VCaP (cell line): ENCODE data around the gene KRT73.
A peak's percentile ranks its signal among the peaks of the same experiment; 100 is the strongest.

ENCODE experiments used
- H3K27ac ChIP-seq: fragments of 450-650 bp; 2 replicates; pipeline ENCODE4 v1.5.1; 2017
- TF ChIP-seq, protein P1 (sequence below): fragments of 450-650 bp; conservative IDR thresholded peaks from 2 replicates; pipeline ENCODE4 v1.5.1; 2017; ENCODE audit warnings: mild to moderate bottlenecking, moderate library complexity

Gene KRT73

DNA sequence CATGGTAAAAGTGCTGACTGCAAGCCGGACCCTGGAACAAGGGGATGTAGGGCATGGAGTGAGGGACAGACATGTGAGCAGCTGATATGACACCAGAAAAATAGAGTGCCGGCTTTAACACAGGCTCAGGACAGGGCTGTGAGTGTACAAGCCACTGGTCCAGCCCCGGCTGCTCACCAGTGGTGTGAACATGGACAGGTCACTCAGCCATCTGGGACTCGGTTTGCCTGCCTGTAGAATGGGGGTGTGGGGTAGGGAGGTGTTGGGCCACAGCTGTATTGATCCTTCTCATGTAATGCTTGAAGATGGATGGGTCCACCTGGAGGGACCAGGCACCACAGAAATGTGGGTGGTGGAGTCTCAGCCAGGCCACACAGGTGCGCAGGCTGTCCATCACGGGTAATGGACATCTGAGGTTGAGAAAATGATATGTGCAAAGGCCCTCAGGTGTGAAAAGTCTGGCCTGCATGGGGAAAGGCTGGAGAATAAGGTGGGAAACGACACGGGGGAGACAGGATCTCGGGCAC is 34.1 kb downstream of the KRT73 start:
- H3K27ac ChIP-seq = peak overlapping the region; percentile 29; the same call in 1 of the 2 replicates
- TF ChIP-seq, protein P1, sequence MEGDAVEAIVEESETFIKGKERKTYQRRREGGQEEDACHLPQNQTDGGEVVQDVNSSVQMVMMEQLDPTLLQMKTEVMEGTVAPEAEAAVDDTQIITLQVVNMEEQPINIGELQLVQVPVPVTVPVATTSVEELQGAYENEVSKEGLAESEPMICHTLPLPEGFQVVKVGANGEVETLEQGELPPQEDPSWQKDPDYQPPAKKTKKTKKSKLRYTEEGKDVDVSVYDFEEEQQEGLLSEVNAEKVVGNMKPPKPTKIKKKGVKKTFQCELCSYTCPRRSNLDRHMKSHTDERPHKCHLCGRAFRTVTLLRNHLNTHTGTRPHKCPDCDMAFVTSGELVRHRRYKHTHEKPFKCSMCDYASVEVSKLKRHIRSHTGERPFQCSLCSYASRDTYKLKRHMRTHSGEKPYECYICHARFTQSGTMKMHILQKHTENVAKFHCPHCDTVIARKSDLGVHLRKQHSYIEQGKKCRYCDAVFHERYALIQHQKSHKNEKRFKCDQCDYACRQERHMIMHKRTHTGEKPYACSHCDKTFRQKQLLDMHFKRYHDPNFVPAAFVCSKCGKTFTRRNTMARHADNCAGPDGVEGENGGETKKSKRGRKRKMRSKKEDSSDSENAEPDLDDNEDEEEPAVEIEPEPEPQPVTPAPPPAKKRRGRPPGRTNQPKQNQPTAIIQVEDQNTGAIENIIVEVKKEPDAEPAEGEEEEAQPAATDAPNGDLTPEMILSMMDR = no peak

DNA sequence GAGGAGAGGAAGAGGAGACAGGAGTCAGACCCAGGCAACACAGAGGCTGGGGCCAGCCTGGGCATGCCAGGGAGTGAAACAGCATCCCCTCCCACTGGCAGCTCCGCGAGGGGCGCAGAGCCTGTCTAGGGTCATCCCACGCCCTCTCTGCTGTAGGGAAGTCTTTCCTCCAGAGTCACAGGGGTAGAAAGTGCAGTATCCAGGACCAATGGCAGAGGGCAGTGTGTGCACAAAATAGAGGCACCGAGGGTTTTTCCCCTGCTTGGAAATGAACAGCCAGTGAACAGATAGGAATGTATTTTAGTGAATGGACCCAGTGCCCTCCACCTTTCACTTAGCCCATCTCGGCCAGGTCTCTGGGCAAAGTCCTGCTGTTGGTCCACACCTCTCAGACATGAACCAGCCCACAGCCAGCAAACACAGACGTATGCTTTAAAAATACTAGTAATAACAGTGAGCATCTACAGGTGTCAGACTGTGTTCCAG is 35.3 kb downstream of the KRT73 start:
- TF ChIP-seq, protein P1 = peak; percentile 89
- H3K27ac ChIP-seq = peak overlapping the region; percentile 29; the same call in 1 of the 2 replicates

DNA sequence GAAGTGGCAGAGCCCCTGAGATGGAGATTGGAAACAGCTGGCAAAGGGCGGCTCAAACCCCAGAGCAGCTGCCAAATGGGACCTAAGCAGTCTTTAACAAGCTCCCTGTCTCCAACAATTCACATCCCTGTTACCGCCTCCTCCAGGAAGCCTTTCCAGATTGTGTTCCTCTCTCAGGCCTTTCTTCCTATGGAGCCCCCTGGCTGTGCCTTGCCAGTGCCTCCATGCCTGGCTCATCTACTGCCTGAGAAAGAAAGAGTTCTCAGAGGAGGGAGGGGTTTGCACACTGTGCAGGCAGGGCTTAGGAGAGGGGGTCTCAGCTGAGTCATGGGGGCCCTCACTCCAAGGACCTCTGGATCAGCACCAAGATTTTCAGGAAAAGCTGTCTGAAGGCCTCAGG is 35.9 kb downstream of the KRT73 start:
- no peak overlapping the region for H3K27ac ChIP-seq
- TF ChIP-seq, protein P1 = no peak

DNA sequence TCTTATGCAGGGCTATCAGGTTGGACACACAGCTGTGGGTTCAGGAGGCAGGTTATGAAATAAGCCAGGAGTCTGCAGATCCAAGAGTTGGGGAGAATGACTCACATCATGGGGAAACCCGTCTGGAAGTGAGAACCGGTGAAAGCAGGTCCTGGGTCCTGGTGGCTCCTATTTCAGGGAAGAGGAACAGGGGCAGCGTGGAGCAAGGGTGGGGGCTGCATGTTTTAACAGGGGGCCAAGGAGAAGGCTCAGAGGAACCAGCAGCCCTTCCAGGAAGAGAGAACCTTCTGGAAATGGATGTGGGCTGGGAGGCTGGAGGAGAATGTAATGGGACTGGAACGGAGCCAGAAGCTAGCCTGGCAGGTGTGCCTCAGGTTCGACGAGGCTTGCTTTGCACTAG is 36.9 kb downstream of the KRT73 start:
- no peak overlapping the region; the same call in 1 of the 2 replicates for H3K27ac ChIP-seq
- TF ChIP-seq, protein P1 = no peak

DNA sequence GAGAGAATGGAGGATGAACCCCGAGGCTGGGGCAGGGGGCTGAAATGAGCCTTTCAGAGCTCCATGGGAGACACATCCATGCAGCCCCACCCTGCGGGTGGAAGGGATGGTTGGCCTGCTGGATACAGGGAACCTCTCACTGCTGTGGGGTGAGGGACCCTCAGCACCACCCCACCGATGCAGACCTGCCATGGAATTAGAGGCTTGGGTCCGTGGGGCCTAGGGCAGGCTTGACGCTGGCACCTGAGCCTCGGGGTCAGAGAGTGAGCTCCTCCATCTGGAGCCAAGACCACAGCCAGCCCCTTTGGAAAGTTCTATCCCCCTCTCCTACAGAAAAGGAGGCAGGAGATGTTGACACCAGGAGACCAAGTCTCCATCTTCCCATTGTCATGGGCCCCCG is 37.3 kb downstream of the KRT73 start:
- TF ChIP-seq, protein P1 = no peak
- peak overlapping the region; percentile 16; the same call in 1 of the 2 replicates for H3K27ac ChIP-seq

DNA sequence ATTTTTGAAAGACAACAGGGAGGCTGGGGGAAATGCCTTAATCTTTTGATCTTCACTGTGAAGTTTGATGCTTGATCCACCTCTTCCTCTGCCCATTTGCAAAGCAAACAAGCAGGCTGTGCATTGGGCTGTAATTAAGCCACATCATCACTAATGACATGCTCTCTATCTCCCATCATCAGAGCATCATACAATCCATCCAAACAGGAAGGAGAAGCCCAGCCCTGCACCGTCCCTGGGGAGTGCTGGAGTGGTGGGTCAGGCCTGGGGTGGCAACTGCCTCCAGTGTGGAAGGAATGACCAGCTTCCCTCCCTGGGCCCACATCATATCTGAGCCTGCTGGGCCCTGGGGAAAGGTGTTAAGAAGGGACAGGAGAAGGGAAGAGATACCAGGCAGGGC is 37.9 kb downstream of the KRT73 start:
- H3K27ac ChIP-seq = peak overlapping the region; percentile 16; the same call in 1 of the 2 replicates
- TF ChIP-seq, protein P1 = no peak

DNA sequence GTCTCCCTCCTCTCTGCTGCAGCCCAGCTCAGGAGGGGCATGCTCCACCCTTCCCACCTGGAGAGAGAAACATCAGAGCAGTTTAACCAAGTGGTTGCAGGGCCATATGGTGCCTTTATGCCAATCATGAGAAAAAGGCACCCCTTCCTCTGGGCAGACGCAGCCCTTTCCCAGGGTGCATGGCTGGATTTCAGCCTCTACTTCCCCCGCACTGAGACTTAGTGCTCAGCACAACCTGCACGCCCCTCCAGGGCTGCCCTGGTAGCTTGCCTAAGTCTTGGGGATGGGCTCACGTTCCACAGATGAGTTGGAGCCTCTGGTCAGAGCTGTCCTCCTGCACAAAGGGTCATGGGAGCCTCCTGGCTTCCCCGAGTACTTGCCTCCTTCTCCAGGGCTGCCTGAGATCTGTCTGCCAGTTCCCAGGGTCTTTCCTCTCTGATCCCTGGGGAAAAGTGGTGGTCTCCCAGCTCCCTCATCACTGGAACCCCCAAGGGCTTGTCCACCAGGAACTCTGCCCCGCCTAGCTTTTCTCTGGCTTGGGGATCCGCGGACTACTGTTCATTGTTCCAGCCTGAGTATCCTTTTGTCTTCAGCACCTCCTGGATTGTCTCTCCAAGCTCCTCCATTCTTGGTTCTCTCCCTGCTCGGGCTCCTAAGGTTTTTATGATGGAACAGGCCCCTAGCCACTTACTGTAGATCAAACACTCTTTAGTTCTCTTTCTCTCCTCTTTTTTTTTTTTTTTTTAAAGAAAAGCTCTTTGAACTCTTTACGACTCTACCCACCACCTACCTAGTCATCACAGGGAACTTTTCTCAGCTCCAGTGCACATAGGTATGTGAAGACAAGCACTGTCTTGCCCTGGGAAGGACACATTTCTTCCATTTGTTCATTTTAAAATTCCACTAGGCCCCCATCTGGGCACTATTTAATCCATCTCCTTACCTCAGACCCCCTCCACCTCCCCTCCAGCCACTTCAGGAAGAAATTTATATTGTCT is 38.6 kb downstream of the KRT73 start:
- H3K27ac ChIP-seq = peak overlapping the region; percentile 16; the same call in 1 of the 2 replicates
- TF ChIP-seq, protein P1 = no peak
